ENCODE data around the gene ZNF597. TPM values are rescaled to one million over a fixed set of nuclear protein-coding genes. Genes with fewer than 3 reads are reported as not detected.

Gene ZNF597
- total RNA-seq, 2 experiments from 2014 or later = 2.3 to 2.5 TPM

- CTCF ChIA-PET = no interaction called here
Observed at GRCh38 chr16:3383045-3383448, 60.3 kb downstream of the ZNF597 start.

More at GRCh38 chr16:3383045-3383448, 60.3 kb downstream of the ZNF597 start:
- Mint-ChIP-seq H3K27me3 (no peaks in the 10 kb centered on the region), H3K27ac (no peak overlapping the region), H3K36me3 (ENCODE audit: low read depth) (peaks cover 96% of the 10 kb centered on the region), H3K9me3 (peaks cover 26% of the 10 kb centered on the region), H3K4me3 (no peak overlapping the region), H3K4me1 (ENCODE audit: low read depth) (no peaks in the 10 kb centered on the region)
- Histone ChIP-seq H3K9me3 (ENCODE audit: control insufficient read depth in 1 of 2, insufficient read depth in 1 of 2, low read length in 2 of 2) (peaks cover 71 to 83% of the 10 kb centered on the region in 2 experiments), H3K36me3 (ENCODE audit: insufficient read depth, low read length) (peaks cover 45% of the 10 kb centered on the region), H3K4me3 (ENCODE audit: low read length) (no peak overlapping the region), H3K4me1 (ENCODE audit: insufficient read depth, low read length) (no peaks in the 10 kb centered on the region), H3K27ac (ENCODE audit: low read depth in 1 of 2, low read length in 2 of 2) (no peak overlapping the region), H3K27me3 (ENCODE audit: control insufficient read depth in 1 of 2, insufficient read depth in 2 of 2, low read length in 2 of 2) (no peaks in the 10 kb centered on the region)
- intact Hi-C loops (cut with DNase I, micrococcal nuclease) = loop anchor here in 1 of 2 experiments (5.0 kb wide), 3 partner anchors 71 to 161 kb away; no protein-coding TSS in a partner anchor
- ATAC-seq (ENCODE audit: poor library complexity) (no peak), DNase-seq (no peak)
- POLR2A ChIA-PET = interaction anchor here (1.0 to 1.3 kb wide), 4 partner anchors 18 to 77 kb away, joined by 3 to 5 read pairs (median 4); partner anchors contain the start of genes NAA60, ZNF174, ZNF597 and ZSCAN32
- TF ChIP-seq CTCF (IDR thresholded peaks at IDR 0.05) = no peak

Small RNA genes lying within 50 kb of the gene (microRNA-seq; reads per million reads assigned to microRNA genes)
- gene MIR6126 (ENCODE audit: borderline microRNAs expressed, borderline replicate concordance) = 1.6 reads per million

Other genes with a start within 250 kb of the ZNF597 start
- gene ZNF200, start 208.3 kb downstream of the ZNF597 start, total RNA-seq = 1 to 10 TPM; 7.0 to 7.2 TPM
- gene MEFV, start 186.9 kb downstream of the ZNF597 start, total RNA-seq = under 1 TPM; 0.60 to 0.73 TPM
- gene ZNF263, start 160.0 kb downstream of the ZNF597 start, total RNA-seq = 10 to 100 TPM; 35.3 to 39.4 TPM
- 1 to 10 TPM; 1.5 to 1.7 TPM for gene TIGD7, start 138.1 kb downstream of the ZNF597 start, total RNA-seq
- gene ZNF75A, start 138.0 kb downstream of the ZNF597 start, total RNA-seq = 10 to 100 TPM; 41.7 to 42.2 TPM
- gene OR2C1, start 87.6 kb downstream of the ZNF597 start, total RNA-seq = not detected
- gene ZSCAN32, start 42.5 kb downstream of the ZNF597 start, total RNA-seq = 1 to 10 TPM; 4.8 to 5.4 TPM
- gene ZNF174, start 42.3 kb downstream of the ZNF597 start, total RNA-seq = 1 to 10 TPM; 5.6 to 5.7 TPM
- gene NAA60, start 176 bp upstream of the ZNF597 start, total RNA-seq = 10 to 100 TPM; 27.2 to 27.8 TPM
- gene C16orf90, start 52.0 kb upstream of the ZNF597 start, total RNA-seq = not detected
- gene CLUAP1, start 57.5 kb upstream of the ZNF597 start, total RNA-seq = 10 to 100 TPM; 12.0 to 14.2 TPM
- 10 to 100 TPM; 50.4 to 51.5 TPM for gene NLRC3, start 133.9 kb upstream of the ZNF597 start, total RNA-seq
- gene SLX4, start 168.1 kb upstream of the ZNF597 start, total RNA-seq = 1 to 10 TPM; 5.1 to 5.2 TPM
- 10 to 100 TPM in 1 of 2 experiments, 1 to 10 TPM in 1; 9.5 to 10.4 TPM for gene DNASE1, start 211.2 kb upstream of the ZNF597 start, total RNA-seq

Measured in CD4-positive, alpha-beta T cell (primary cell).